Measurements from ENCODE around the gene PIP5K1B. TPM values are rescaled to one million over a fixed set of nuclear protein-coding genes. Genes with fewer than 3 reads are reported as not detected.
A peak's percentile ranks its signal among the peaks of the same experiment; 100 is the strongest.

Gene PIP5K1B
- total and polyA plus RNA-seq, 2 of the 13 experiments (the other 11 are each of a cell fraction or from before 2014, with no cell fraction given) = 15.8 to 17.5 TPM

GRCh38 chr9:68685770-68686169 lies 19.3 kb upstream of the PIP5K1B start (continued):
- TF ChIP-seq E2F2 (CRISPR knock-in tag; IDR thresholded peaks at IDR 0.05; ENCODE audit: borderline replicate concordance) (no peak), ZNF317 (CRISPR knock-in tag; IDR thresholded peaks at IDR 0.05) (no peak), MBD4 (IDR thresholded peaks at IDR 0.05; ENCODE audit: borderline replicate concordance, low read length) (no peak), BHLHE40 (IDR thresholded peaks at IDR 0.05; ENCODE audit: low read length) (no peak), CTCF (CRISPR knock-in tag; IDR thresholded peaks at IDR 0.05) (peak; percentile 69), ZNF790 (CRISPR knock-in tag; IDR thresholded peaks at IDR 0.05; ENCODE audit: borderline replicate concordance) (no peak), NCOA1 (CRISPR knock-in tag; IDR thresholded peaks at IDR 0.05) (no peak), ZNF484 (CRISPR knock-in tag; IDR thresholded peaks at IDR 0.05; ENCODE audit: borderline replicate concordance, low read depth) (no peak), ESRRA (CRISPR knock-in tag; IDR thresholded peaks at IDR 0.05; ENCODE audit: low read depth) (no peak), IKZF4 (CRISPR knock-in tag; IDR thresholded peaks at IDR 0.05; ENCODE audit: borderline replicate concordance, low read depth, not compliant biosample characterization) (no peak), ZNF776 (CRISPR knock-in tag; IDR thresholded peaks at IDR 0.05) (no peak), SMC3 (IDR thresholded peaks at IDR 0.05; ENCODE audit: low read length) (peak; percentile 37; the same call in 1 of the 2 replicates), CEBPG (CRISPR knock-in tag; IDR thresholded peaks at IDR 0.05) (no peak), MAFG (CRISPR knock-in tag; IDR thresholded peaks at IDR 0.05) (no peak), HMGXB4 (CRISPR knock-in tag; IDR thresholded peaks at IDR 0.05; ENCODE audit: borderline replicate concordance in 1 of 2, low read depth in 1 of 2) (peak; percentile 43 to 52; a peak in 2 of 4 replicates), ZNF562 (CRISPR knock-in tag; IDR thresholded peaks at IDR 0.05; ENCODE audit: borderline replicate concordance) (no peak), SMAD3 (CRISPR knock-in tag; IDR thresholded peaks at IDR 0.05) (no peak)
